Transverse colon (tissue), 4 donors: ENCODE measurements around the gene YDJC.

Experiments used
- CTCF ChIP-seq, 5 experiments: fragments of 200-600 bp in 3 of 5; fragments of 450-650 bp in 2 of 5; sonication (generic) in 3 of 5; IDR thresholded peaks; 1 replicate in 2 of 5; 2 replicates in 3 of 5; pipeline ENCODE4 v1.5.1; 2016 to 2017; ENCODE audit warnings: antibody characterized with exemption in 5 of 5, inconsistent platforms in 3 of 5, mild to moderate bottlenecking in 2 of 5, moderate library complexity in 1 of 5
- EP300 ChIP-seq: sonication (generic); formaldehyde crosslinking; IDR thresholded peaks from one replicate; pipeline ENCODE4 v1.6.1; 2017; ENCODE audit warnings: antibody characterized with exemption, low read depth
- POLR2A ChIP-seq: fragments of 450-650 bp; IDR thresholded peaks from one replicate; pipeline ENCODE4 v1.6.1; 2016; ENCODE audit warnings: antibody characterized with exemption, mild to moderate bottlenecking, moderate library complexity
- POLR2AphosphoS5 ChIP-seq, 3 donors: sonication (generic); formaldehyde crosslinking; IDR thresholded peaks; one replicate each; pipeline ENCODE4 v1.6.1; 2016; ENCODE audit warnings: antibody characterized with exemption in 3 of 3

- TF ChIP-seq POLR2A (no peak), CTCF (IDR thresholded peaks at IDR 0.05) (no peak), EP300 (no peak), POLR2AphosphoS5 (IDR thresholded peaks at IDR 0.05) (no peak)
These were observed 30.2 kb upstream of the YDJC start for GRCh38 chr22:21659864-21660525.
